Bone marrow (tissue), 2 donors: ENCODE results near the gene GABBR2.
"Not testable (repeated sequence)": the region's sequence is repeated elsewhere in the genome, so short reads cannot be mapped to it uniquely, and the experiment has no call there.

Source experiments
- DNase-seq, 2 donors: peaks; one replicate each; lab custom pipeline; 2025; lab: John Stamatoyannopoulos, UW

GABBR2 gene

GRCh38 chr9:98596486-98596885 is 112.2 kb downstream of the GABBR2 start:
- DNase-seq, result no peak

GRCh38 chr9:98594546-98595160 is 114.1 kb downstream of the GABBR2 start:
- no peak for DNase-seq

GRCh38 chr9:98593354-98594253 is 115.1 kb downstream of the GABBR2 start:
- no peak for DNase-seq

GRCh38 chr9:98591696-98592095 is 117.0 kb downstream of the GABBR2 start:
- no peak for DNase-seq

GRCh38 chr9:98590101-98590500 is 118.6 kb downstream of the GABBR2 start:
- DNase-seq, result no peak

GRCh38 chr9:98589102-98589501 is 119.6 kb downstream of the GABBR2 start:
- no peak for DNase-seq

GRCh38 chr9:98584853-98585438 is 123.8 kb downstream of the GABBR2 start:
- DNase-seq, result not testable (repeated sequence)

- no peak for DNase-seq
Measured at GRCh38 chr9:98584059-98584458, 124.7 kb downstream of the GABBR2 start.

- DNase-seq, result no peak
Measured at GRCh38 chr9:98583417-98583816, 125.3 kb downstream of the GABBR2 start.

GRCh38 chr9:98580956-98581355 is 127.8 kb downstream of the GABBR2 start:
- DNase-seq, result no peak

GRCh38 chr9:98579700-98580099 is 129.0 kb downstream of the GABBR2 start:
- no peak for DNase-seq

GRCh38 chr9:98577446-98577845 is 131.3 kb downstream of the GABBR2 start:
- DNase-seq, result no peak

- no peak for DNase-seq
Measured at GRCh38 chr9:98576859-98577258, 131.9 kb downstream of the GABBR2 start.

- no peak for DNase-seq
Measured at GRCh38 chr9:98576354-98576753, 132.4 kb downstream of the GABBR2 start.

GRCh38 chr9:98575379-98576346 is 133.1 kb downstream of the GABBR2 start:
- no peak for DNase-seq

GRCh38 chr9:98573749-98574278 is 134.9 kb downstream of the GABBR2 start:
- no peak for DNase-seq

- DNase-seq, result no peak
Measured at GRCh38 chr9:98572796-98573195, 135.9 kb downstream of the GABBR2 start.

- no peak for DNase-seq
Measured at GRCh38 chr9:98572054-98572627, 136.6 kb downstream of the GABBR2 start.

GRCh38 chr9:98571643-98572042 is 137.1 kb downstream of the GABBR2 start:
- no peak for DNase-seq

GRCh38 chr9:98570663-98571440 is 137.9 kb downstream of the GABBR2 start:
- no peak for DNase-seq
